Skeletal muscle tissue (tissue), 4 donors: ENCODE results near the gene SYDE2. TPM values are rescaled to one million over a fixed set of nuclear protein-coding genes. Genes with fewer than 3 reads are reported as not detected.

Source experiments
- H3K27ac ChIP-seq: one replicate; pipeline ENCODE4 v1.7.0; 2013; ENCODE audit warnings: mild to moderate bottlenecking, low read depth, low read length, inconsistent platforms
- H3K27me3 ChIP-seq, 3 donors: one replicate each; pipeline ENCODE4 v1.7.0; 2013; ENCODE audit warnings: low read length in 3 of 3; ENCODE audit not compliant: control insufficient read depth in 3 of 3, insufficient read depth in 3 of 3
- H3K36me3 ChIP-seq, 3 donors: one replicate each; pipeline ENCODE4 v1.7.0; 2013; ENCODE audit warnings: low read length in 3 of 3; ENCODE audit not compliant: control insufficient read depth in 3 of 3, insufficient read depth in 3 of 3
- H3K4me1 ChIP-seq, 3 donors: one replicate each; pipeline ENCODE4 v1.7.0; 2013; ENCODE audit warnings: low read length in 3 of 3, mild to moderate bottlenecking in 3 of 3; ENCODE audit not compliant: control insufficient read depth in 3 of 3, insufficient read depth in 3 of 3
- H3K4me3 ChIP-seq, 3 donors: one replicate each; pipeline ENCODE4 v1.7.0; 2013; ENCODE audit warnings: low read length in 3 of 3
- H3K9ac ChIP-seq, 3 donors: one replicate each; pipeline ENCODE4 v1.7.0; 2013; ENCODE audit warnings: low read length in 3 of 3, mild to moderate bottlenecking in 3 of 3, moderate library complexity in 2 of 3, low read depth in 1 of 3
- H3K9me3 ChIP-seq, 3 donors: one replicate each; pipeline ENCODE4 v1.7.0; 2013; ENCODE audit warnings: low read length in 3 of 3; ENCODE audit not compliant: control insufficient read depth in 3 of 3
- total RNA-seq: library from RNA; depleted of rRNA; stranded (reverse); fragments of >200 nt; gene quantifications from one replicate; pipeline ENCODE4 v1.2.3, GENCODE V29; 2014
- donor health status: Osteomylitis.

The SYDE2 gene
- total RNA-seq, 1 donor from 2014 or later: 5.2 TPM

- H3K27ac ChIP-seq: no peak overlapping the region
- H3K4me3 ChIP-seq: no peak overlapping the region
- no peaks in the 10 kb centered on the region for H3K27me3 ChIP-seq
- H3K9ac ChIP-seq: no peak overlapping the region
- no peaks in the 10 kb centered on the region for H3K9me3 ChIP-seq
- no peaks in the 10 kb centered on the region for H3K36me3 ChIP-seq
- no peaks in the 10 kb centered on the region for H3K4me1 ChIP-seq
Observed at GRCh38 chr1:85174503-85174902, 26.3 kb downstream of the SYDE2 start.

DNA sequence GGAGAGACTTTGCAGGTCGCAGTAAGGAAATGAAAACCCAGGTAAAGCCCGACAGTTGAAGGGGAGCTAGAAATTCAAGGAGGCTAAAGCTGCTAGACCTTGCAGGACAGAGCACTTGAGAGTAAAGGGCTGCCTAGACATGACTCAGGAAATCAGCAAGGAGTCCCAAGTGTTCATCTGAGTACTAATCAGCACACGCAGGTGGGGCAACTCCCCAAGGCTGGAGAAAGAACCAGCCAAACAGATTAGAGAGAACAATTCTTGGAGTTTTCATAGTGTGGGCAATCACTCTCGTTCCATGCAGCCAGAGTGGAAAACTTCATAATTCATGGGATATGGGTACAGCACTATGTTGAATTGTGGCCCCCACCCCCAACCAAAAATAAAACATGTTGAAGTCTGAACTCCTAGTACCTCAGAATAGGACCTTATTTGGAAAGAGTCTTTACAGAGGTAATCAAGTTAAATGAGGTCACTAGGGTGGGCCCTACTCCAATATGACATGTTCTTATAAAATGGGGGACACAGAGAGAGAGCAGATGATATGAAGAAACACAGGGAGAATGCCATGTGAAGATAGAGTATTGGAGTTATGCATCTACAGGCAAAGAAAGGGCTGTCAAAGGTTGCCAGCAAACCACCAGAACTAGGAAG is 28.0 kb downstream of the SYDE2 start:
- no peaks in the 10 kb centered on the region for H3K9me3 ChIP-seq
- no peaks in the 10 kb centered on the region for H3K4me1 ChIP-seq
- no peaks in the 10 kb centered on the region for H3K36me3 ChIP-seq
- no peak overlapping the region for H3K9ac ChIP-seq
- no peaks in the 10 kb centered on the region for H3K27me3 ChIP-seq
- no peak overlapping the region for H3K27ac ChIP-seq
- H3K4me3 ChIP-seq: no peak overlapping the region

GRCh38 chr1:85171721-85172120 is 29.1 kb downstream of the SYDE2 start:
- no peaks in the 10 kb centered on the region for H3K4me1 ChIP-seq
- H3K27ac ChIP-seq: no peak overlapping the region
- no peaks in the 10 kb centered on the region for H3K36me3 ChIP-seq
- H3K9me3 ChIP-seq: no peaks in the 10 kb centered on the region
- no peaks in the 10 kb centered on the region for H3K27me3 ChIP-seq
- H3K4me3 ChIP-seq: no peak overlapping the region
- H3K9ac ChIP-seq: no peak overlapping the region

- no peaks in the 10 kb centered on the region for H3K36me3 ChIP-seq
- H3K9ac ChIP-seq: no peak overlapping the region
- no peaks in the 10 kb centered on the region for H3K27me3 ChIP-seq
- H3K4me1 ChIP-seq: no peaks in the 10 kb centered on the region
- no peaks in the 10 kb centered on the region for H3K9me3 ChIP-seq
- no peak overlapping the region for H3K27ac ChIP-seq
- no peak overlapping the region for H3K4me3 ChIP-seq
Observed at GRCh38 chr1:85168884-85169283, 31.9 kb downstream of the SYDE2 start.

DNA sequence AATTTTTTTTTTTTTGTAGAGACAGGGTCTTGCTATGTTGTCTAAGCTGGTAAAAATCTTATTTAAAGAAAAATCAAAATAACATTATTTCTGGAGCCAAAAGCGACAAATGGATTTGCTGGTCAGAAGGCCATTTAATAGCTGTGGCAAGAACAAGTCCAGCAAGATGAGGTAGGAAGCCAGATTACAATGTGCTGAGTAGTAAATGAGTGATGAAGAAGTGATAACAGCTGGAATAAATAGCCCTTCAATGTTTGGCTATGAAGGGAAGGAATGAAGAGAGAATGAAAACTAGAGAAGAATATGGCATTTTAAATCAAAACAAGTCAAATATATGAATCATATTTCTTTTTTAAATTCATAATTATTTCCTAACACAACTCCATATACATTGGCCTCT is 34.5 kb downstream of the SYDE2 start:
- H3K36me3 ChIP-seq: no peaks in the 10 kb centered on the region
- H3K9ac ChIP-seq: no peak overlapping the region
- H3K27ac ChIP-seq: no peak overlapping the region
- H3K4me1 ChIP-seq: no peaks in the 10 kb centered on the region
- H3K4me3 ChIP-seq: no peak overlapping the region
- no peaks in the 10 kb centered on the region for H3K9me3 ChIP-seq
- H3K27me3 ChIP-seq: no peaks in the 10 kb centered on the region

DNA sequence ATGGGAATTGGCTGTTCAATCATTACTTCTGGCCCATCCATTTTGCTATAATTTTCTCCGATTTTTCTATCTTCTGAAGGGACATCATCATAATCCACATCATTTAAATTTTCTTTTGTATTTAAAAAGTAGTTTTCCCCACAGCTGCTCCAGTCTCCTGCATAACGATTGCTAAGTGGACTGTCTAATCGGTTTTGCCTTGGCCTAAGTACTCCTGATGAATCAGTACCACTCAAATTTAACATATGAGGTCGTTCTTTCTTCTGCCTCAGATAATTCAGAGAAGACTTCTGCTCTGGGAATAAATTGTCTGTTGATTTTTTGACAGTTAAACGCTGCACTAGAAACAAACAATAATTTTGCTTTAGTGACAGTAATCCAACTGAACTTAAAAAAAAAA is 41.9 kb downstream of the SYDE2 start:
- Histone ChIP-seq H3K9ac (no peak overlapping the region), H3K9me3 (no peaks in the 10 kb centered on the region), H3K4me1 (no peaks in the 10 kb centered on the region), H3K27me3 (no peaks in the 10 kb centered on the region), H3K27ac (no peak overlapping the region), H3K4me3 (no peak overlapping the region), H3K36me3 (no peaks in the 10 kb centered on the region)

DNA sequence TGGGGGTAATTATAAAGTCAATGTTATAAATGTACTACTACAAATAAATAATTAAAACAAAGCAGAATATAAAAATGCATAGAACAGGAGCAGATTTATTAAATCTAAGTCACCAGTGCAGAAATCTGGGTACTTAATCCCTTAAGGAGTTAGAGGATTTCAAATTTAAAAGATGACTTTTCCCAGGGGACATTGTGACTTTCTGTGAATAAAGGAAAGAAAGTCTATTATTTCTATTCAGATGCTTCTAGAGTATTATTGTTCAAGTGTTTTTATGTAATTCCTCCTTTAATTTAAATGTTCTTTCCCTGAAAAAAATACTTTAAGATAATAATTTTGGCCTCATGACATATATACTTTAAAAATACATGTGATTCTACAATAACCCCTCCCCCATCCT is 43.4 kb downstream of the SYDE2 start:
- H3K9ac ChIP-seq: no peak overlapping the region
- no peaks in the 10 kb centered on the region for H3K36me3 ChIP-seq
- H3K9me3 ChIP-seq: no peaks in the 10 kb centered on the region
- no peaks in the 10 kb centered on the region for H3K4me1 ChIP-seq
- no peak overlapping the region for H3K4me3 ChIP-seq
- H3K27me3 ChIP-seq: no peaks in the 10 kb centered on the region
- H3K27ac ChIP-seq: no peak overlapping the region

- Histone ChIP-seq H3K27ac (no peak overlapping the region), H3K4me1 (peaks cover 0 to 8% (median 2%) of the 10 kb centered on the region in 3 donors), H3K4me3 (no peak overlapping the region), H3K27me3 (no peaks in the 10 kb centered on the region), H3K9ac (no peak overlapping the region), H3K36me3 (no peaks in the 10 kb centered on the region), H3K9me3 (no peaks in the 10 kb centered on the region)
Observed at GRCh38 chr1:85153149-85153891, 47.5 kb downstream of the SYDE2 start.

- Histone ChIP-seq H3K27ac (no peak overlapping the region), H3K4me3 (no peak overlapping the region), H3K4me1 (peaks cover 0 to 8% (median 2%) of the 10 kb centered on the region in 3 donors), H3K9me3 (no peaks in the 10 kb centered on the region), H3K27me3 (peaks cover 0 to 2% (median 0%) of the 10 kb centered on the region in 3 donors), H3K9ac (no peak overlapping the region), H3K36me3 (no peaks in the 10 kb centered on the region)
Observed at GRCh38 chr1:85151446-85151845, 49.4 kb downstream of the SYDE2 start.

GRCh38 chr1:85149805-85150204 is 51.0 kb downstream of the SYDE2 start:
- peaks cover 0 to 2% (median 0%) of the 10 kb centered on the region in 3 donors for H3K27me3 ChIP-seq
- no peak overlapping the region for H3K4me3 ChIP-seq
- no peak overlapping the region for H3K27ac ChIP-seq
- H3K4me1 ChIP-seq: peaks cover 0 to 8% (median 2%) of the 10 kb centered on the region in 3 donors
- H3K36me3 ChIP-seq: no peaks in the 10 kb centered on the region
- no peaks in the 10 kb centered on the region for H3K9me3 ChIP-seq
- H3K9ac ChIP-seq: no peak overlapping the region
